Testis (tissue), 3 donors: ENCODE data around the gene SERPINB11. TPM values are rescaled to one million over a fixed set of nuclear protein-coding genes. Genes with fewer than 3 reads are reported as not detected.

Experiments
- DNase-seq: peaks from one replicate; pipeline ENCODE4 v3.0.0-alpha.2; 2019
- H3K27ac ChIP-seq, 2 donors: fragments of 200-600 bp; sonication (generic); one replicate each; pipeline ENCODE4 v1.5.1; 2019
- H3K27me3 ChIP-seq: fragments of 200-600 bp; sonication (generic); one replicate; pipeline ENCODE4 v1.5.1; 2019
- H3K36me3 ChIP-seq: fragments of 200-600 bp; sonication (generic); one replicate; pipeline ENCODE4 v1.5.1; 2017; ENCODE audit warnings: low read depth; ENCODE audit errors: missing control alignments
- H3K4me1 ChIP-seq: fragments of 200-600 bp; sonication (generic); one replicate; pipeline ENCODE4 v1.5.1; 2019
- H3K4me3 ChIP-seq, 2 donors: fragments of 200-600 bp; sonication (generic); one replicate each; pipeline ENCODE4 v1.5.1; 2017 to 2019
- H3K9me3 ChIP-seq: fragments of 200-600 bp; sonication (generic); one replicate; pipeline ENCODE4 v1.5.1; 2017
- CTCF ChIP-seq, 3 experiments: fragments of 450-650 bp in 2 of 3; fragments of 200-600 bp in 1 of 3; sonication (generic) in 1 of 3; IDR thresholded peaks; one replicate each; pipeline ENCODE4 v1.5.1; 2016 to 2019; ENCODE audit warnings: antibody characterized with exemption in 3 of 3, mild to moderate bottlenecking in 2 of 3, moderate library complexity in 1 of 3
- POLR2A ChIP-seq: fragments of 450-650 bp; IDR thresholded peaks from one replicate; pipeline ENCODE4 v1.6.1; 2017; ENCODE audit warnings: antibody characterized with exemption, mild to moderate bottlenecking, moderate library complexity
- WGBS, 2 donors: methylation state at CpG; one replicate each; pipeline ENCODE4 v1.1.5; 2018; 5-methylcytosine and 5-hydroxymethylcytosine counted together
- intact Hi-C: fragments of 100-400 bp; cut with DNase I; formaldehyde crosslinking; loops from one replicate; pipeline ENCODE4 v1.15.1; 2023; ENCODE audit warnings: low total_unique reads
- polyA plus RNA-seq: library from polyadenylated mRNA; stranded (reverse); fragments of 350-450 nt; fragmentation: Illumina TruSeq; extraction: RNeasy Lipid Tissue Mini Kit (QIAGEN cat#74804); gene quantifications from one replicate; pipeline ENCODE4 v1.2.3, GENCODE V29; 2014; ENCODE audit warnings: low read depth, low replicate concordance; ENCODE audit not compliant: insufficient read depth
- total RNA-seq, 2 donors: library from RNA; depleted of rRNA; stranded (reverse); fragments of >200 nt; gene quantifications; one replicate each; pipeline ENCODE4 v1.2.3, GENCODE V29; 2016

The SERPINB11 gene
- total and polyA plus RNA-seq, 3 donors from 2014 or later, result 0.34 to 2.0 (median 0.50) TPM

DNA sequence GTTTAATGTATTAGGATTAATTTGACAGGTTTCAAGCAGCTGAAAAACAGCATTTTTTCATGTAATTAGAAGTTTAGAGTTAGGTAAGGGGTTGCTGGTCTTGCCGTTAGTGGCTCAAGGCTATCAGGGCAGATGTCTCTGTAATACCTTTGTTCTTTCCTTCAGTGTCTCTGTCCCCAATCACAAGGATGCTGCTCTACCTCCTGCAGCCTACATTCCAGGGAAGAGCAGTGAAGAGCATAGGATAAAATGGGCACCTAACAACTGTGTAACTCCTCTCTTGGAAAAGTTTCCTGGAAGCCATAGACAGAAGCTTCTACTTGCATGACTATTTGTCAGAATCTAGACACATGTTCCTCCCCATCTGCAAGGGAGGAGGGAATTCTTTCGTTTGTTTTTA is 63.1 kb downstream of the SERPINB11 start:
- H3K9me3 ChIP-seq, result no peaks in the 10 kb centered on the region
- intact Hi-C loops, result no loop called here
- no peaks in the 10 kb centered on the region for H3K4me1 ChIP-seq
- no peak overlapping the region for H3K4me3 ChIP-seq
- 41 to 60% methylated on average over 2 of the region's 2 CpGs for WGBS, 2 donors
- DNase-seq, result no peak
- H3K27ac ChIP-seq, result no peak overlapping the region
- H3K27me3 ChIP-seq, result no peaks in the 10 kb centered on the region
- no peak for TF ChIP-seq CTCF (IDR thresholded peaks at IDR 0.05)
- TF ChIP-seq POLR2A, result no peak
- no peaks in the 10 kb centered on the region for H3K36me3 ChIP-seq

Other genes starting within 250 kb of the SERPINB11 start
- 1 to 10 TPM; 1.7 to 8.1 TPM for gene SERPINB5, start 226.0 kb upstream of the SERPINB11 start, total RNA-seq
- gene SERPINB5, start 226.0 kb upstream of the SERPINB11 start, polyA plus RNA-seq, result 15.6 TPM
- under 1 TPM; 0.56 to 0.94 TPM for gene SERPINB12, start 160.6 kb upstream of the SERPINB11 start, total RNA-seq
- gene SERPINB12, start 160.6 kb upstream of the SERPINB11 start, polyA plus RNA-seq, result 1.1 TPM
- gene SERPINB13, start 115.6 kb upstream of the SERPINB11 start, total RNA-seq, result not detected
- not detected for gene SERPINB13, start 115.6 kb upstream of the SERPINB11 start, polyA plus RNA-seq
- under 1 TPM in 1 of 2 donors, not detected in 1; 0.24 TPM for gene SERPINB4, start 58.7 kb upstream of the SERPINB11 start, total RNA-seq
- gene SERPINB4, start 58.7 kb upstream of the SERPINB11 start, polyA plus RNA-seq, result 0.90 TPM
- 1 to 10 TPM in 1 of 2 donors, under 1 TPM in 1; 0.74 to 1.1 TPM for gene SERPINB3, start 41.1 kb upstream of the SERPINB11 start, total RNA-seq
- gene SERPINB3, start 41.1 kb upstream of the SERPINB11 start, polyA plus RNA-seq, result 2.4 TPM
- gene SERPINB7, start 72.5 kb downstream of the SERPINB11 start, total RNA-seq, result under 1 TPM in 1 of 2 donors, not detected in 1; 0.25 TPM
- gene SERPINB7, start 72.5 kb downstream of the SERPINB11 start, polyA plus RNA-seq, result 0.16 TPM
- not detected for gene SERPINB2, start 184.7 kb downstream of the SERPINB11 start, total RNA-seq
- gene SERPINB2, start 184.7 kb downstream of the SERPINB11 start, polyA plus RNA-seq, result not detected
- gene SERPINB10, start 205.0 kb downstream of the SERPINB11 start, total RNA-seq, result not detected
- gene SERPINB10, start 205.0 kb downstream of the SERPINB11 start, polyA plus RNA-seq, result not detected
- under 1 TPM; 0.19 to 0.39 TPM for gene HMSD, start 246.3 kb downstream of the SERPINB11 start, total RNA-seq
- gene HMSD, start 246.3 kb downstream of the SERPINB11 start, polyA plus RNA-seq, result 0.53 TPM